H1 (cell line): ENCODE data around the gene CTSA. TPM values are rescaled to one million over a fixed set of nuclear protein-coding genes. Genes with fewer than 3 reads are reported as not detected.

Experiments
- CTCF ChIA-PET: fragments of 300-600 bp; sonication (Branson Sonifier 250); formaldehyde crosslinking; loops from one replicate; lab custom pipeline; 2021; ENCODE audit not compliant: partially characterized antibody; lab: Charles Lee
- POLR2A ChIA-PET: fragments of 300-600 bp; sonication (Branson Sonifier 250); formaldehyde crosslinking; loops from one replicate; lab custom pipeline; 2021; ENCODE audit warnings: inconsistent platforms; ENCODE audit not compliant: partially characterized antibody; lab: Charles Lee
- DNase-seq, 2 experiments: peaks; one replicate each; pipeline versions ENCODE4 v3.0.0 to v3.0.0-alpha.2; 2010 to 2022; ENCODE audit warnings: low spot score in 2 of 2, low read depth in 1 of 2, mixed read lengths in 1 of 2
- FAIRE-seq: peaks from 2 replicates; lab custom pipeline; 2011; peaks lifted over from hg19 to GRCh38; lab: Jason Lieb, UNC
- H2AFZ ChIP-seq: 2 replicates; pipeline ENCODE4 v1.8.1; 2012; ENCODE audit warnings: low read length, inconsistent platforms
- H2AK5ac ChIP-seq: 2 replicates; pipeline ENCODE4 v1.6.1; 2013; ENCODE audit warnings: low read depth, low read length
- H2BK120ac ChIP-seq: replicated peaks from 2 replicates; pipeline ENCODE3; 2013; ENCODE audit warnings: low read depth, low read length, inconsistent platforms
- H2BK12ac ChIP-seq: 2 replicates; pipeline ENCODE4 v1.6.1; 2013; ENCODE audit warnings: low read depth, low read length
- H2BK15ac ChIP-seq: 2 replicates; pipeline ENCODE4 v1.6.1; 2013; ENCODE audit warnings: low read length
- H2BK20ac ChIP-seq: 2 replicates; pipeline ENCODE4 v1.6.1; 2013; ENCODE audit warnings: low read length
- H2BK5ac ChIP-seq: 2 replicates; pipeline ENCODE4 v1.6.1; 2013; ENCODE audit warnings: low read depth, low read length
- H3K14ac ChIP-seq: 2 replicates; pipeline ENCODE4 v1.6.1; 2013; ENCODE audit warnings: inconsistent platforms; ENCODE audit not compliant: insufficient read length
- H3K18ac ChIP-seq: 2 replicates; pipeline ENCODE4 v1.6.1; 2013; ENCODE audit warnings: low read length; ENCODE audit errors: extremely low read depth
- H3K23ac ChIP-seq: 2 replicates; pipeline ENCODE4 v1.6.1; 2013; ENCODE audit warnings: inconsistent platforms; ENCODE audit not compliant: insufficient read length
- H3K23me2 ChIP-seq: 2 replicates; pipeline ENCODE4 v1.6.1; 2013; ENCODE audit warnings: low read depth, low read length
- H3K27ac ChIP-seq: 2 replicates; pipeline ENCODE4 v1.6.1; 2011; ENCODE audit warnings: low read depth, low read length, inconsistent platforms
- H3K27me3 ChIP-seq, 4 experiments: replicated peaks in 1 of 4; 1 replicate in 1 of 4; 2 replicates in 3 of 4; pipeline versions ENCODE4 v1.6.1 to v1.8.1; 2011 to 2013; ENCODE audit warnings: low read length in 3 of 4, mild to moderate bottlenecking in 3 of 4, inconsistent platforms in 2 of 4, mixed read lengths in 2 of 4, moderate library complexity in 1 of 4; ENCODE audit not compliant: control insufficient read depth in 3 of 4, insufficient read depth in 3 of 4; ENCODE audit errors: extremely low read depth in 1 of 4
- H3K36me3 ChIP-seq, 4 experiments: 2 replicates each; pipeline versions ENCODE4 v1.6.1 to v1.8.1; 2011 to 2013; ENCODE audit warnings: mild to moderate bottlenecking in 4 of 4, low read length in 3 of 4, moderate library complexity in 2 of 4, control low read depth in 1 of 4, inconsistent platforms in 1 of 4; ENCODE audit not compliant: insufficient read depth in 4 of 4, control insufficient read depth in 2 of 4
- H3K4ac ChIP-seq: replicated peaks from 2 replicates; pipeline ENCODE3; 2013; ENCODE audit warnings: low read length, low read depth, mixed read lengths, inconsistent platforms; ENCODE audit not compliant: insufficient read length
- H3K4me1 ChIP-seq, 4 experiments: replicated peaks in 1 of 4; 1 replicate in 1 of 4; 2 replicates in 3 of 4; pipeline versions ENCODE4 v1.6.1 to v1.8.1; 2011 to 2013; ENCODE audit warnings: low read length in 3 of 4, inconsistent platforms in 2 of 4, mixed read lengths in 1 of 4; ENCODE audit not compliant: insufficient read depth in 4 of 4, control insufficient read depth in 3 of 4
- H3K4me2 ChIP-seq, 2 experiments: 2 replicates each; pipeline versions ENCODE4 v1.6.1 to v1.8.1; 2011 to 2013; ENCODE audit warnings: low read depth in 2 of 2, low read length in 2 of 2, control low read depth in 1 of 2, inconsistent platforms in 1 of 2, mild to moderate bottlenecking in 1 of 2; ENCODE audit not compliant: insufficient read depth in 1 of 2
- H3K4me3 ChIP-seq, 4 experiments: fragments of 200-600, 300-600 bp in 1 of 4; sonication (generic), shearing (Covaris generic), sonication (Bioruptor Twin) in 1 of 4; 2 replicates each; pipeline versions ENCODE4 v1.5.1 to v1.8.1; 2011 to 2016; ENCODE audit warnings: low read length in 4 of 4, low read depth in 3 of 4, control low read depth in 2 of 4, inconsistent platforms in 2 of 4, mild to moderate bottlenecking in 2 of 4, mixed read lengths in 1 of 4, moderate library complexity in 1 of 4; ENCODE audit not compliant: insufficient read depth in 2 of 4; ENCODE audit errors: extremely low read depth in 1 of 4
- H3K56ac ChIP-seq: replicated peaks from 2 replicates; pipeline ENCODE3; 2013; ENCODE audit warnings: low read depth, mild to moderate bottlenecking, mixed read lengths, low read length, inconsistent platforms; ENCODE audit not compliant: insufficient read length
- H3K79me1 ChIP-seq: 2 replicates; pipeline ENCODE4 v1.6.1; 2013; ENCODE audit warnings: low read depth, low read length, control low read depth
- H3K79me2 ChIP-seq, 2 experiments: 2 replicates each; pipeline versions ENCODE4 v1.6.1 to v1.8.1; 2012 to 2013; ENCODE audit warnings: low read length in 2 of 2, mild to moderate bottlenecking in 2 of 2, inconsistent platforms in 1 of 2; ENCODE audit not compliant: insufficient read depth in 2 of 2, control insufficient read depth in 1 of 2
- H3K9ac ChIP-seq, 4 experiments: replicated peaks in 1 of 4; 1 replicate in 1 of 4; 2 replicates in 3 of 4; pipeline versions ENCODE4 v1.6.1 to v1.8.1; 2011 to 2013; ENCODE audit warnings: low read depth in 3 of 4, low read length in 3 of 4, control low read depth in 2 of 4, mild to moderate bottlenecking in 2 of 4, moderate library complexity in 2 of 4, inconsistent platforms in 1 of 4; ENCODE audit errors: extremely low read depth in 1 of 4
- H3K9me3 ChIP-seq, 2 experiments: 2 replicates each; pipeline versions ENCODE4 v1.6.1 to v1.8.1; 2012 to 2013; ENCODE audit warnings: mild to moderate bottlenecking in 2 of 2, moderate library complexity in 2 of 2, control low read depth in 1 of 2, inconsistent platforms in 1 of 2, low read depth in 1 of 2, low read length in 1 of 2, mixed read lengths in 1 of 2; ENCODE audit not compliant: insufficient read depth in 2 of 2
- H4K20me1 ChIP-seq, 2 experiments: replicated peaks in 1 of 2; 2 replicates each; pipeline versions ENCODE3 to v1.8.1; 2011 to 2013; ENCODE audit warnings: inconsistent platforms in 2 of 2, low read length in 2 of 2, mild to moderate bottlenecking in 1 of 2; ENCODE audit not compliant: insufficient read depth in 2 of 2, control insufficient read depth in 1 of 2
- H4K5ac ChIP-seq: 2 replicates; pipeline ENCODE4 v1.6.1; 2013; ENCODE audit warnings: low read length, low read depth, mixed read lengths, inconsistent platforms; ENCODE audit not compliant: insufficient read length
- H4K8ac ChIP-seq: 2 replicates; pipeline ENCODE4 v1.8.0; 2013; ENCODE audit warnings: mild to moderate bottlenecking, moderate library complexity, low read length, inconsistent platforms; ENCODE audit not compliant: insufficient read depth; ENCODE audit errors: extremely low read depth
- H4K91ac ChIP-seq: replicated peaks from 2 replicates; pipeline ENCODE3; 2013; ENCODE audit warnings: low read length, mixed read lengths, inconsistent platforms; ENCODE audit not compliant: insufficient read length
- HDAC6 ChIP-seq: IDR thresholded peaks from one replicate; pipeline ENCODE4 v1.7.1; 2012; ENCODE audit warnings: low read depth, mild to moderate bottlenecking, inconsistent platforms, low read length, moderate library complexity
- WGBS, 2 experiments: shearing (Covaris generic) in 1 of 2; methylation state at CpG; one replicate each; pipeline versions ENCODE4 v1.1.6 to v1.1.7; 2013 to 2015; ENCODE audit warnings: low lambda C conversion rate in 2 of 2, mixed read lengths in 2 of 2, inconsistent platforms in 1 of 2, low coverage in 1 of 2, missing lambda C conversion rate in 1 of 2; ENCODE audit not compliant: insufficient replicate concordance in 2 of 2, insufficient coverage in 1 of 2, insufficient read length in 1 of 2; ENCODE audit errors: extremely low coverage in 1 of 2, missing lambda C conversion rate in 1 of 2; 5-methylcytosine and 5-hydroxymethylcytosine counted together
- polyA plus RNA-seq, 7 experiments: library from polyadenylated mRNA; depleted of rRNA in 3 of 7; stranded (reverse) in 5 of 7; unstranded in 2 of 7; fragments of >200 nt in 5 of 7; fragments of 200-250 nt in 2 of 7; gene quantifications; 1 replicate in 5 of 7; 2 replicates in 1 of 7; 4 replicates in 1 of 7; pipeline versions ENCODE4 v1.2.1 to v1.2.3, GENCODE V29; 2011 to 2013; ENCODE audit warnings: missing spikeins in 2 of 7, mixed read lengths in 2 of 7
- total RNA-seq: library from RNA; stranded (reverse); fragmentation: NEBNext Ultra II Directional; extraction: Animal tissue kit (Norgen Biotek cat#: 25700); gene quantifications from 2 replicates; pipeline ENCODE4 v1.2.1, GENCODE V29; 2021

Gene CTSA
- total and polyA plus RNA-seq, 2 of the 8 experiments (the other 6 are each of a cell fraction or from before 2014, with no cell fraction given) = 49.7 to 74.0 TPM

- POLR2A ChIA-PET = interaction anchor here (1.1 to 9.9 kb wide), 11 partner anchors 12 to 101 kb away, joined by 3 to 178 read pairs (median 4); partner anchors contain the start of genes PCIF1, SNX21 and ZSWIM1
- WGBS, 2 experiments = 89% methylated on average over 5 of the region's 6 CpGs; no CpG with 5 or more reads in 1 of the 2 experiments
- no peak overlapping the region for H4K8ac ChIP-seq
Observed at GRCh38 chr20:45852326-45852725, 38.8 kb upstream of the CTSA start.

More at GRCh38 chr20:45852326-45852725, 38.8 kb upstream of the CTSA start:
- Histone ChIP-seq H3K9ac (no peak overlapping the region), H3K14ac (no peak overlapping the region), H3K79me2 (peaks cover 0 to 23% of the 10 kb centered on the region in 2 experiments; a peak in 2 of 4 replicates), H2AK5ac (no peak overlapping the region), H3K9me3 (no peaks in the 10 kb centered on the region), H3K23ac (no peak overlapping the region), H2BK20ac (peak overlapping the region; percentile 48; the same call in 1 of the 2 replicates), H2AFZ (no peak overlapping the region), H3K36me3 (peaks cover 0 to 22% (median 0%) of the 10 kb centered on the region in 4 experiments; a peak in 3 of 8 replicates), H3K4me2 (no peak overlapping the region; a peak in 1 of 4 replicates), H3K4me1 (peaks cover 4 to 16% (median 12%) of the 10 kb centered on the region in 4 experiments), H3K4me3 (no peak overlapping the region), H4K5ac (no peak overlapping the region), H3K56ac (no peak overlapping the region), H3K23me2 (peaks cover 4% of the 10 kb centered on the region; the same call in 1 of the 2 replicates), H3K27me3 (no peaks in the 10 kb centered on the region), H4K91ac (no peak overlapping the region), H2BK15ac (no peak overlapping the region), H4K20me1 (no peaks in the 10 kb centered on the region), H3K18ac (no peak overlapping the region), H2BK120ac (peak overlapping the region; percentile 59), H3K4ac (peak overlapping the region; percentile 45), H2BK5ac (peak overlapping the region; percentile 87; the same call in 1 of the 2 replicates), H3K79me1 (no peaks in the 10 kb centered on the region; the same call in 1 of the 2 replicates), H3K27ac (no peak overlapping the region), H2BK12ac (peak overlapping the region; percentile 90)
- DNase-seq (no peak), FAIRE-seq (no peak)
- CTCF ChIA-PET = interaction anchor here (1.1 to 1.9 kb wide), 5 partner anchors 12 to 53 kb away, joined by 3 to 8 read pairs (median 5); no protein-coding TSS in a partner anchor
- no peak for TF ChIP-seq HDAC6
